Middle frontal gyrus (tissue), 1 donor: Measurements from ENCODE around the gene IHH.
A peak's percentile ranks its signal among the peaks of the same experiment; 100 is the strongest.

Experiments
- DNase-seq: peaks from one replicate; pipeline ENCODE4 v3.0.0-alpha.2; 2015; ENCODE audit warnings: low spot score; ENCODE audit errors: extremely low spot score

The IHH gene

GRCh38 chr2:219076253-219076652 is 15.5 kb upstream of the IHH start:
- DNase-seq: no peak

- DNase-seq: no peak
Measured at GRCh38 chr2:219073413-219074129, 12.8 kb upstream of the IHH start.

GRCh38 chr2:219072741-219073250 is 12.1 kb upstream of the IHH start:
- no peak for DNase-seq

- no peak for DNase-seq
Measured at GRCh38 chr2:219071131-219071816, 10.6 kb upstream of the IHH start.

- DNase-seq: no peak
Measured at GRCh38 chr2:219065484-219065883, 4.8 kb upstream of the IHH start.

- DNase-seq: no peak
Measured at GRCh38 chr2:219062081-219062480, 1.4 kb upstream of the IHH start.

- DNase-seq: no peak
Measured at GRCh38 chr2:219059725-219060682, 717 bp downstream of the IHH start.

GRCh38 chr2:219059375-219059724 is 1.4 kb downstream of the IHH start:
- no peak for DNase-seq

GRCh38 chr2:219058541-219059374 is 2.0 kb downstream of the IHH start:
- DNase-seq: no peak

- DNase-seq: peak; percentile 60
Measured at GRCh38 chr2:219057709-219058540, 2.8 kb downstream of the IHH start.

GRCh38 chr2:219056896-219057708 is 3.6 kb downstream of the IHH start:
- no peak for DNase-seq

GRCh38 chr2:219056176-219056895 is 4.4 kb downstream of the IHH start:
- no peak for DNase-seq

GRCh38 chr2:219054956-219055903 is 5.5 kb downstream of the IHH start:
- DNase-seq: no peak

- DNase-seq: no peak
Measured at GRCh38 chr2:219049282-219049681, 11.4 kb downstream of the IHH start.

GRCh38 chr2:219045937-219046550 is 14.7 kb downstream of the IHH start:
- no peak for DNase-seq

GRCh38 chr2:219042750-219043149 is 18.0 kb downstream of the IHH start:
- DNase-seq: no peak

- no peak for DNase-seq
Measured at GRCh38 chr2:219042157-219042556, 18.6 kb downstream of the IHH start.
